Glutamatergic neuron (in vitro differentiated cells): ENCODE measurements around the gene KNCN. TPM values are rescaled to one million over a fixed set of nuclear protein-coding genes. Genes with fewer than 3 reads are reported as not detected.
A peak's percentile ranks its signal among the peaks of the same experiment; 100 is the strongest.

Experiments used
- DNase-seq: peaks from one replicate; pipeline ENCODE4 v3.0.0; 2022
- H3K27ac Mint-ChIP-seq: one replicate; pipeline ENCODE4 v1.8.0; 2020; ENCODE audit warnings: mild to moderate bottlenecking, mixed read lengths, inconsistent platforms; ENCODE audit not compliant: unreplicated experiment
- H3K27me3 Mint-ChIP-seq: one replicate; pipeline ENCODE4 v1.8.0; 2020; ENCODE audit warnings: mild to moderate bottlenecking, moderate library complexity, mixed read lengths, inconsistent platforms; ENCODE audit not compliant: unreplicated experiment
- H3K36me3 Mint-ChIP-seq: one replicate; pipeline ENCODE4 v1.8.0; 2020; ENCODE audit warnings: mild to moderate bottlenecking, mixed read lengths, inconsistent platforms; ENCODE audit not compliant: unreplicated experiment
- H3K4me1 Mint-ChIP-seq: one replicate; pipeline ENCODE4 v1.8.0; 2020; ENCODE audit warnings: mild to moderate bottlenecking, low read depth, mixed read lengths, inconsistent platforms; ENCODE audit not compliant: unreplicated experiment
- H3K4me3 Mint-ChIP-seq: one replicate; pipeline ENCODE4 v1.8.0; 2020; ENCODE audit warnings: mild to moderate bottlenecking, mixed read lengths, inconsistent platforms; ENCODE audit not compliant: unreplicated experiment
- H3K9me3 Mint-ChIP-seq: one replicate; pipeline ENCODE4 v1.8.0; 2020; ENCODE audit warnings: mild to moderate bottlenecking, moderate library complexity, mixed read lengths, inconsistent platforms; ENCODE audit not compliant: unreplicated experiment
- CTCF ChIP-seq: fragments of 200-600 bp; sonication (generic); IDR thresholded peaks from one replicate; pipeline ENCODE4 v1.5.0; 2021; ENCODE audit not compliant: partially characterized antibody, unreplicated experiment
- total RNA-seq: library from RNA; stranded (reverse); fragmentation: NEBNext Ultra II Directional; extraction: Animal tissue kit (Norgen Biotek cat#: 25700); gene quantifications from one replicate; pipeline ENCODE4 v1.2.1, GENCODE V29; 2021; ENCODE audit not compliant: unreplicated experiment

KNCN gene
- total RNA-seq, 1 donor from 2014 or later = not detected

- DNase-seq = no peak
- Mint-ChIP-seq H3K4me1 (peaks cover 39% of the 10 kb centered on the region), H3K27me3 (peaks cover 17% of the 10 kb centered on the region), H3K4me3 (no peak overlapping the region), H3K36me3 (no peaks in the 10 kb centered on the region), H3K27ac (no peak overlapping the region), H3K9me3 (peaks cover 9% of the 10 kb centered on the region)
- no peak for TF ChIP-seq CTCF
Observed at GRCh38 chr1:46554597-46555381, 3.3 kb upstream of the KNCN start.

DNA sequence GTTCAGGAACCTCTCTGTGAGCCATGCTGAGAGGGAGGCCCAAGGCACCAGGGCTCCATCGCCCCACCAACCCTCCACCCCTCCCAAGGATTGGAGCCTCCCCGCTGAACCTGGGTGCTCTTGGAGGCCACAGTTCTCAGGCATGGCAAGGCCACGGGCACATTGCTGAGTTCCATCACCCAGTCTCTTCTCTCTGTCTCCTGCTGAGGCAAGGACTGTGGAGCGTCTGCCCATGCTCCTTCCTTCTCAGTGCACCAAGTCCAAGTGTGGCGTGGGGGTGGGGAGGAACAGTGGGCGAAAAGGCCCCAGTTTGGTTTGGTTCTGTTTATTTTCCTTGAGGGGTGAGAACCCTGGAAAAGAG, 2.8 kb upstream of the KNCN start:
- Mint-ChIP-seq H3K27me3 (peaks cover 18% of the 10 kb centered on the region), H3K27ac (no peak overlapping the region), H3K4me3 (no peak overlapping the region), H3K4me1 (peaks cover 43% of the 10 kb centered on the region), H3K9me3 (peaks cover 11% of the 10 kb centered on the region), H3K36me3 (no peaks in the 10 kb centered on the region)
- DNase-seq = no peak
- TF ChIP-seq CTCF = no peak

DNA sequence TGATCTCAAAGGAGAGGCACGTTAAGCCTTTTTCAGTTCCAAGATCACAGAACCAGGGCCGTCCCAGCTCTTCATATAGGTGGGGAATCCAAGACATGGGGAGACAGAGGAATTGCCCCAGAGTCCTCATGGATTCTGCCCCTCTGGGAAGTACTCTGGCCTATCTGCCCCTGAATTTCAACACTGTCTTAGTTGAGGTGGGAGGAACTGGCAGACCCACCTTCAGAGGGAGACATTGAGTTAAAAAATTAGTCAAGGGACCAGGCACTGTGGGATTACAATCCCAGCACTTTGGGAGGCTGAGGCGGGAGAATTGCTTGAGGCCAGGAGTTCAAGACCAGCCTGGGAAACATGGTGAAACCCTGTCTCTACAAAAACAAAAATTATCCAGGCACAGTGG, 2.1 kb upstream of the KNCN start:
- no peak for DNase-seq
- H3K27ac Mint-ChIP-seq = no peak overlapping the region
- TF ChIP-seq CTCF = no peak
- H3K36me3 Mint-ChIP-seq = no peaks in the 10 kb centered on the region
- H3K27me3 Mint-ChIP-seq = peaks cover 16% of the 10 kb centered on the region
- peaks cover 37% of the 10 kb centered on the region for H3K4me1 Mint-ChIP-seq
- H3K4me3 Mint-ChIP-seq = no peak overlapping the region
- peaks cover 11% of the 10 kb centered on the region for H3K9me3 Mint-ChIP-seq

- H3K4me1 Mint-ChIP-seq = peaks cover 28% of the 10 kb centered on the region
- no peaks in the 10 kb centered on the region for H3K36me3 Mint-ChIP-seq
Observed at GRCh38 chr1:46552357-46553237, 1.1 kb upstream of the KNCN start.

More at GRCh38 chr1:46552357-46553237, 1.1 kb upstream of the KNCN start:
- no peak for TF ChIP-seq CTCF
- Mint-ChIP-seq H3K27me3 (peaks cover 11% of the 10 kb centered on the region), H3K27ac (peak overlapping the region; percentile 28), H3K9me3 (peaks cover 7% of the 10 kb centered on the region), H3K4me3 (no peak overlapping the region)
- DNase-seq = no peak
